HG03558 (cell line): Measurements from ENCODE around the gene ATP8B3.

Experiments
- ATAC-seq: cut with Tn5 transposase; IDR thresholded peaks from one replicate; pipeline ENCODE4 v1.9.1; 2021; ENCODE audit warnings: moderate number of reproducible peaks; ENCODE audit not compliant: unreplicated experiment; ENCODE audit errors: extremely low read depth

Gene ATP8B3

DNA sequence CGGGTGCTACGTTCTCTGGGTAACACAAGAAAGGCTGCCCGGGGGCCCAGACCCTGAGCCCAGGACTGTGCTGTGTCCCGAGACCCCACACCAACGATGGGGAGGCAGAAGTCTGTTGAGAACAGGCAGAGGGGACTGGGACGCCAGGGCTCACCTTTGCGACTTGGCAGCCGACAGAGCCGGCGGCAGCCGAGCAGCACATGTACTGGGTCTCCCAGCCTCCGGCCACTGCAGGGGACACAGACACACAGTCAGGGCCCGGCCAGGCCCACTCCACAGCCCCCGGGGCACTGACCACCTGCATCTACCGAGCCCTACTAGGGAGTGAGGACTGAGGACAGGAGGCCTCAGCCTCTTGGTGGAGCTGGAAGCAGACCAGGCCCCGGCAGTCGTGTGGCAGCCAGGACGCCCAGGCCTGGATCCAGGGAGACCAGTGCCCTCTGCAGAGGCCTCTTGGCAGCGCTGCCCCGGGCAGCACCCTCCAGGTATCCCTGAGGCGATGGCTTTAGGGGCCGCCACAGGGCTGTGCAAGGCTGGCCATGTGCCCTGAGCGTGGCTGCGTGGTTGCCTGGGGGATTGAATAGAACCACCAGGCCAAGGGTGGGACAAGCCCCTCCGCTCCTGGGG is 5.6 kb upstream of the ATP8B3 start:
- no peak for ATAC-seq

GRCh38 chr19:1816530-1817298 is 4.6 kb upstream of the ATP8B3 start:
- ATAC-seq = no peak

DNA sequence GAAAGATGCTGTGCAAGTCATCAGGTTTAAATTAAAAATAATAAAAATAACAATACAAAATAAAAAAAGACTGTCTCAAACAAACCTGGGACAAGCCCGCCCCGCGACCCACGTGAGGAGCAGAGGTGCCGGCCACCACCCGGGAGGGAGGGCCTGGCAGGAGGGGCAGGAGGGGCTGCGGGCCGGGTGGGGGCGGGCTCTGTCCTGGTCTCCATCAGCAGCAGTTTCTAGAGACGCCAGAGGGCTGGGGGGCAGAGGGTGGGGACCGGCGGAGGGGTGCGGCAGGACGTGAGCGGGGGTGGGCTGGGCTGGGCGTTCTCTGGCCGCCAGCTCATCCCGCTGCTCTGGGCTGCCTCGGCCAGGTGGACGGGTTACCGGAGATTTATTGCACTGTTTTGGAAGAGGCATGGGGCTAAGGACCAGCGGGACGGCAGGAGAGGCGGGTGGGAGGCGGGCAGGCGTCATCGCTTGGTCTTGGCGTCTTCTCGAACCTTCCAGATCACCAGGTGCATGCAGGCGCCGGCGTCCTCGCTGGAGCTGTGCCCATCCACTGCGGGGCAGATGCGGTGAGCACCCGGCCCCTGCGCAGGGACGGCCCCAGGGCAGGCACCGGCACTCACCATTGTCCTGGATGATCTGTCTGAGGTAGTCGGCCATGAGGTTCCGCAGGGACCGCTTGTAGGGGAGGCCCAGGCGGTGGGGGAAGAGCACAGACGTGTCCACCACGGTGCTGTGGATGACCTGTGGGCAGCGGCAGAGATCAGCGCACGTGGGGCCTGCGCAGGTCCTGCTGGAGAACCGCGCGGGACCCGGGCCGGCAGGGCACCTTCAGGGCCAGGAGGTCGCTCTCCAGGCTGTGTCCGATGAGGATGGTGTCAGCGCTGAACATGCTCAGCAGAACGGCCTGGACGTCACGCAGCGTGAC is 3.8 kb upstream of the ATP8B3 start:
- ATAC-seq = no peak

GRCh38 chr19:1814833-1815604 is 2.9 kb upstream of the ATP8B3 start:
- ATAC-seq = no peak

DNA sequence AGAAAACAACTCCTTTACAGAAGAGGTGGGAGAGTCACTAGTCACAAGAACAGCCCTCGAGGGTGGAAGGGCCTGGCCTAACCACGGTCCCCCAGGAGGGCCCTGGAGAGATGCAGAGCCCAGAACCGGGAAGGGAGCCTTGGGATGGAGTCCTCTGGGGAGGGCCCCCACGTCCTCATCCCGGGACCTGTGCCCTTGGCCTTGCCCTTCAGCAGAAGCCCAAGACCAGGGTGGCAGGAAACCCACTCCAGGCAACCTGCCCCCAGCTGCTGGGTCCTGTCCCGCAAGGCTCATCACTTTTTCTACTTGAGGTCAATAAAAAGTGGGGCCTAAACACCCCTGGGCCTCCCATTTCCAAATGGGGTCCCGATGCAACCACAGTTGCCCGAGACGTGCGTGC is 2.3 kb upstream of the ATP8B3 start:
- no peak for ATAC-seq

- no peak for ATAC-seq
Measured at GRCh38 chr19:1813192-1814182, 1.4 kb upstream of the ATP8B3 start.

DNA sequence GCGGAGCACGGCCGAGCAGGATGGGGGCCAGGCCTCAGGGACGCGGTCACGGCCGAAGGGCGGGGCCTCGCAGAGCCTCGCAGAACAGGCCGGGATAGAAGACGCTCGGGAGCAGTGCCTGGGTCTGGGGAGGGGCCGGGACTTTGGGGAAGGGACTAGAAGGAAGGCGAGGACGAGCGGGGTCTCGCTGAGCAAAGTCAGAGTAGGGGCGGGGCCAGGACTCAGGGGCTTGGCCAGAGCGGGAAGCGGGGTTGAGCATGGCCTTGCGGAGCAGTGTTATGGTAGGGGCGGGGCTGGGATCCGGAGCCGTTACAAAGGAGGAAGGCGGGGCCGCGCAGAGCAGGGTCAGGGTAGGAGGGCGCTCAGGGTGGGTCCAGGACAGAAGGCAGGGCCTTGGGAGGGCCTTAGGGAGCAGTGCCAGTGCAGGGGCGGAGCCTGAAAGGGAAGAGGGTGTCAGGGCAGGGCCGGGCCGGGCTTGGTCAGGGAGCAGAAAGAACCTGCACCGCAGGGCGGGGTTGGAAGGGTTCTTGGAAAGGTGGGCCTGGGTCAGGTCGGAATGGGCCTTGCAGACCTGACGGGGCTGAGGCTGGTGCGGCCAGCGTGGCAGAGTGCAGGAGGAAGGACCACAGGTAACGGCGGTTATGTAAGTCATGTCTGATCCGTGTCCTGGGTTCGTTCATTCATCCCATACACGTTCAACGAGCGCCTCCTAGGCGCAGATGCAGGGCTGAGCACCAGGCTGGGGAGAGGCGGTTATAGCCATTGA is 533 bp upstream of the ATP8B3 start:
- ATAC-seq = peak; percentile 63

- no peak for ATAC-seq
Measured at GRCh38 chr19:1811472-1811894, 593 bp downstream of the ATP8B3 start.

DNA sequence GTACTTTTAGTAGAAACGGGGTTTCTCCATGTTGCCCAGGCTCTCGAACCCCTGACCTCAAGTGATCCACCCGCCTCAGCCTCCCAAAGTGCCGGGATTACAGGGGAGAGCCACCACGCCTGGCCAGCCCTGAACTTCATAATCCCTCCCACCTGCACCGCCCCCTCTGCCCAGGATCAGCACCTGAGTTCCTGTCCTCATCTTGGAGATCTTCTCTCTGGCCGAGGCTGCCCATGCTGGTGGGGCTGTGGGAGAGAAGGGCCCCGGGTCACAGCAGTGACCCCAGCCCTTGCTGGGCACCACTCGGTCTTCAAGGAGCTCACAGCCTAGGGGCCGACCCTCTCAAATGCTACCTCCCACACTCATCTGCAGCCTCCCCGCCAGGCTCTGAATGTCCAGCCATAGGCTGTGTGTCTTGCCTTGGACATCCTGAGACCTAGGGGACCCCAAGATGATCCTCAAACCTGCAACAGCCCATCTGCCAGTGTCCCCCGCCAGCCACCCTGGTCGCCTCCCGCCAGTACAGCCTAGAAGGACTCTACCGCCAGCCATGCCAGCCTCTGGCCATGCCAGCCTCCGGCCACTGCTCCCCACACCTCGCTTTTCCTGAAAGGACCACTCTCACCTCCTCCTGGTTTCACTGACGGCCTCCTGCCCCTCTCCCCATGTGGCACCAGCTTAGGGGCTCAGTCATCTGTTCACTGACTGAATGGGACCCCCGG is 1.5 kb downstream of the ATP8B3 start:
- ATAC-seq = no peak

GRCh38 chr19:1809678-1810077 is 2.4 kb downstream of the ATP8B3 start:
- ATAC-seq = no peak

DNA sequence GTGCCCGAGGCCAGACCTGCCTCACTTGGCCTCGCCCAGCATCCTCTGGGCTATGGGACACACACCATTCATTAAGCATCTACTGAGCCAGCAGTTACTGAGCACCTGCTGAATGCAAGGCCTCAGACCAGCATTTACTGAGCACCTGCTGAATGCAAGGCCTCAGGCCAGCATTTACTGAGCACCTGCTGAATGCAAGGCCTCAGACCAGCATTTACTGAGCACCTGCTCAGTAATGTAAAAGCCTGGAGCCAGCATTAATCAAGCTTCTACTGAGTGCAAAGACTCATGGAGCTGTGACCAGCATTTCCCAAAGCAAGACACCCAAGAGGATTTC is 3.7 kb downstream of the ATP8B3 start:
- ATAC-seq = no peak

- no peak for ATAC-seq
Measured at GRCh38 chr19:1807695-1808394, 4.2 kb downstream of the ATP8B3 start.

GRCh38 chr19:1807030-1807694 is 4.9 kb downstream of the ATP8B3 start:
- no peak for ATAC-seq

GRCh38 chr19:1806184-1807029 is 5.7 kb downstream of the ATP8B3 start:
- ATAC-seq = no peak

DNA sequence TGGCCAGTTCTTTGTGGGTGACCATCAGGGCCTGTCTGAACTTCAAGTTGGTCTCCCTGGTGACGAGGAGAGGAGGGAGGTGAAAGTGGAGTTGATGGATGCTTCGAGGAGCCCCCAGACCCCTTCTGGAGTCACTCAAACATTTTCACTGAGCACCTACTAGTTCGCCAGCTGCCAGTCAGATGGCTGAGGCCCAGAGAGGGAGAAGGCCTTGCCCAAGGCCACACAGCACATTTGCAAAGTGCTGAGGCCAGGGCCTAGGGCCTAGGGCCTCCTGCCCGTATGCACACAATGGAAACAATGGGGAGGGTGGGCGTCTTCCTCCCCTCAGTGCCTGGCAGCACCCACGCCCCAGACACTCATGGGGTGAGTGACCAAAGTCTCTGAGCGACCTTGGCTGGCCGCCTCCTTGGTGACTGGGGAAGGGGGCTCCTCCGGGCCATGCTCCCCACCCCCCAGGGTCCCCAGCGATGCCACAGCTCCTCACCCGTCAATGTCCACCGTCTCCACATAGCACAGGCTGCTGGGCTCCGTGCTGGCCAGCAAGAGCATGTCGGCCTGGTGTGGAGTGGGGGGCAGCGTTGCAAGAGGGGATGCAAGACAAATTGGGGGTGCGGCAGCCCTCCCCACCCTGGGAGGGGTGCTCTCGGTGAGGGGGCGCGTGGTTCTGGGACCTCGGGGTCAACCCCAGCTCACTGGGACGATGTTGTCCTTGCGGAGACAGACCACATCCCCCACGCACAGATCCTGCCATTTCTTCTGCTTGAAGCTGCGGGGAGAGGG is 6.5 kb downstream of the ATP8B3 start:
- no peak for ATAC-seq
